ENCODE measurements around the gene ARFRP1. TPM values are rescaled to one million over a fixed set of nuclear protein-coding genes. Genes with fewer than 3 reads are reported as not detected.

The ARFRP1 gene
- total RNA-seq, 4 donors from 2014 or later, result 43.6 to 52.1 (median 46.7) TPM

- no peak for TF ChIP-seq POLR2A (IDR thresholded peaks at IDR 0.05)
- no peaks in the 10 kb centered on the region for H3K27me3 ChIP-seq
- no peak for DNase-seq
- 30% methylated on average over 2 of the region's 6 CpGs; no CpG with 5 or more reads in 1 of the 2 donors for WGBS, 2 donors
- H3K9me3 ChIP-seq, result no peaks in the 10 kb centered on the region
- H3K4me3 ChIP-seq (replicated peaks in 1 of 3), result no peak overlapping the region
- peaks cover 11 to 22% of the 10 kb centered on the region in 2 donors for H3K4me1 ChIP-seq
- no peak overlapping the region for H3K27ac ChIP-seq
- intact Hi-C loops (cut with DNase I), result no loop called here
- H3K36me3 ChIP-seq, result peaks cover 8 to 9% of the 10 kb centered on the region in 2 donors
Measured at GRCh38 chr20:63696306-63696627, 11.5 kb downstream of the ARFRP1 start.

- H3K27ac ChIP-seq, result no peak overlapping the region
Measured at GRCh38 chr20:63695424-63696305, 12.1 kb downstream of the ARFRP1 start.

DNA sequence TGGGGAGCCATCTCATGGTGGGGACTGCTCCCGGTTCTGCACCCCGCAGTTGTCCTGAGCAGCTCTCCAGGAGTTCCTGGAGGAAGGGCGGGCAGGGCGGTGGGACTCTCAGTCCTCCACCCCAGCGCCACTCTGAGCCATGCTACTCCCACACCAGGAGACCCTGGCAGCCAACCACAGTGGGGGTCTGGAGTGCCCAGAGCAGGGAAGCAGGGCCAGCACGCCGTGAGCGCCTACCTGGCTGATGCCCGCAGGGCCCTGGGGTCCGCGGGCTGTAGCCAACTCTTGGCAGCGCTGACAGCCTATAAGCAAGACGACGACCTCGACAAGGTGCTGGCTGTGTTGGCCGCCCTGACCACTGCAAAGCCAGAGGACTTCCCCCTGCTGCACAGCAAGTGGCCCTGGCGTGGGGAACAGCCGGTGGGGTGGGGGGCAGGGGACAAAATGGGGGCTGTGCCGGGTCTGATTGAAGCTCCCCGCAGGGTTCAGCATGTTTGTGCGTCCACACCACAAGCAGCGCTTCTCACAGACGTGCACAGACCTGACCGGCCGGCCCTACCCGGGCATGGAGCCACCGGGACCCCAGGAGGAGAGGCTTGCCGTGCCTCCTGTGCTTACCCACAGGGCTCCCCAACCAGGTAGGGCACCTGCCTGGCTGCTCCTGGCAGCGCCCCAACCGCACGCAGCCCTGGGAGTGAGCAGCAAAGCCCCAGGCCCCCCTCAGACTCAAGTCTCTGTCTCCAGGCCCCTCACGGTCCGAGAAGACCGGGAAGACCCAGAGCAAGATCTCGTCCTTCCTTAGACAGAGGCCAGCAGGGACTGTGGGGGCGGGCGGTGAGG is 13.0 kb downstream of the ARFRP1 start:
- TF ChIP-seq CTCF (IDR thresholded peaks at IDR 0.05) (no peak), POLR2A (IDR thresholded peaks at IDR 0.05) (no peak)
- H3K27me3 ChIP-seq, result no peaks in the 10 kb centered on the region
- no peak for DNase-seq
- peaks cover 11 to 21% of the 10 kb centered on the region in 2 donors for H3K4me1 ChIP-seq
- intact Hi-C loops (cut with DNase I), result no loop called here
- H3K36me3 ChIP-seq, result peaks cover 8 to 9% of the 10 kb centered on the region in 2 donors
- H3K27ac ChIP-seq, result no peak overlapping the region
- H3K9me3 ChIP-seq, result no peaks in the 10 kb centered on the region
- no peak overlapping the region for H3K4me3 ChIP-seq (replicated peaks in 1 of 3)
- WGBS, 2 donors, result 93 to 97% methylated on average over 11 to 13 of the region's 37 CpGs

More at GRCh38 chr20:63695424-63696305, 12.1 kb downstream of the ARFRP1 start:
- 70 to 82% methylated on average over 2 to 8 of the region's 25 CpGs for WGBS, 2 donors
- Histone ChIP-seq H3K4me3 (replicated peaks in 1 of 3) (no peak overlapping the region), H3K9me3 (no peaks in the 10 kb centered on the region), H3K27me3 (no peaks in the 10 kb centered on the region), H3K36me3 (peaks cover 8 to 9% of the 10 kb centered on the region in 2 donors), H3K4me1 (peaks cover 11 to 22% of the 10 kb centered on the region in 2 donors)
- intact Hi-C loops (cut with DNase I), result no loop called here
- no peak for DNase-seq
- TF ChIP-seq POLR2A (IDR thresholded peaks at IDR 0.05), result no peak
- TF ChIP-seq CTCF (IDR thresholded peaks at IDR 0.05), result no peak

DNA sequence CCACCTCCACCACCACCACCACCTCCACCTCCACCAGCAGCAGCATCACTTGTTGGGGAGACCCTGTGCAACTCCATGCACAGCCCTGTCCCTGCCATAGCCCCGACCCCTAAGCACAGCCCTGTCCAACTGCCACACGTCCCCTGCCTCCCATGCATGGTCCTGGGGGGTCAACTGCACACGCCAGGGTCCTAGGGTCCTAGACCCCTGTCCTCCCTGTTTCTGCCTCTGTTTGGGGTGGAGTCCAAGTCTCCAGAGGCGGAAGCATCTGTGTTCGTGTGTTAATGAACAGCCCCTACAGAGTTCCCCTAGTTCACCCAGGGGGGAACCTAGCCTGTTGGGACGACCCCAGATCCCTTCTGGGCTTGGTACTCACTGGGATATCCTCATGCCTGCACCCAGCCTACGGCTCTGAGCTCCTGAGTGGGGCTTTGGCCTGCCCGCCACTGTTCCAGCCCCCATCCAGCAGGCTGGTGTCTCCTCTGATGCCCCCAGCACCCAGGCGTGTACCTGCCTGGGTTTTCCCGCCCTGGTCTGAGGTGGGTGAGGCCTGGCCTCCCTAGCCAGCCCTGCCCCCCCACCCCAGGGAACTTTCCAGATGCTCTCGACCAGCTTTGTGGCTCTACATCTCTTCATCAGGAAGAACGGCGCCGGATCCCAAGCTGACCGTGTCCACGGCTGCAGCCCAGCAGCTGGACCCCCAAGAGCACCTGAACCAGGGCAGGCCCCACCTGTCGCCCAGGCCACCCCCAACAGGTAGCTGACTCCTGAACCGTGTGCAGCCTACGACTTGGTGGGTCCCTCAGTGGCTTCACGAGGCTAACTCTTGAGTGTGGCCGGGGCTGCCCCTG is 13.8 kb downstream of the ARFRP1 start:
- peaks cover 8 to 9% of the 10 kb centered on the region in 2 donors for H3K36me3 ChIP-seq
- TF ChIP-seq POLR2A (IDR thresholded peaks at IDR 0.05) (no peak), CTCF (IDR thresholded peaks at IDR 0.05) (no peak)
- no peaks in the 10 kb centered on the region for H3K27me3 ChIP-seq
- H3K4me3 ChIP-seq (replicated peaks in 1 of 3), result no peak overlapping the region
- H3K27ac ChIP-seq, result no peak overlapping the region
- intact Hi-C loops (cut with DNase I), result no loop called here
- WGBS, 2 donors, result 93 to 95% methylated on average over 11 to 15 of the region's 21 CpGs
- H3K9me3 ChIP-seq, result no peaks in the 10 kb centered on the region
- no peak for DNase-seq
- H3K4me1 ChIP-seq, result peaks cover 11 to 13% of the 10 kb centered on the region in 2 donors
